ENCODE measurements around the gene FAM120A. TPM values are rescaled to one million over a fixed set of nuclear protein-coding genes. Genes with fewer than 3 reads are reported as not detected.

FAM120A gene
- total RNA-seq, 2 donors from 2014 or later: 56.8 to 77.5 TPM

GRCh38 chr9:93476924-93477323, 25.4 kb downstream of the FAM120A start:
- no peak overlapping the region for H3K4me3 ChIP-seq
- ATAC-seq (no peak), DNase-seq (no peak)
- intact Hi-C loops (cut with DNase I): no loop called here
- no peak for TF ChIP-seq POLR2A (IDR thresholded peaks at IDR 0.05)
- H3K36me3 ChIP-seq (replicated peaks in 1 of 2; ENCODE audit: insufficient read depth in 1 of 2, low read depth in 2 of 2): no peaks in the 10 kb centered on the region
- H3K27me3 ChIP-seq: no peaks in the 10 kb centered on the region
- H3K4me1 ChIP-seq: no peaks in the 10 kb centered on the region
- H3K27ac ChIP-seq: no peak overlapping the region
- WGBS, 2 donors: 92 to 94% methylated on average over 4 of the region's 4 CpGs
- H3K9me3 ChIP-seq: no peaks in the 10 kb centered on the region

DNA sequence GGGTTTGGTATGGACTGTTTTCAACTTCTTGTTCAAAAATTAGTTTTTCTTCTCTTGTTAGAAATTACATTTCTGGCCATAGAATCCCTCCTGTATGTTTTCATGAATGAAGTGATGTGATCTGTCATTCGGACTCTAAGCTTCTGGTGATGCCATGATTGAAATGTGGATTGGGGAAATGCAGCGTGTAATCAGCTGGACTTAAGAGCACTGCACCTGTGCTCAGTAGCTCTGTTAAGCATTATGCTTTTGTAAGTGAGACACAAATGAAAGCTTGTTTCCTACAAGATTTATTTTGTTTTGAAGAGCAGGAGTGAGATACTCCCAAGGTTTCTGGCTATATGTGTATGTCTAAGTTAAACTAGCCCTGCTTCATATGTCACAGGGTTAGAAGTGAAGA, 25.9 kb downstream of the FAM120A start:
- no peak for DNase-seq
- H3K4me1 ChIP-seq: no peaks in the 10 kb centered on the region
- no peak for ATAC-seq
- no peaks in the 10 kb centered on the region for H3K9me3 ChIP-seq
- no peaks in the 10 kb centered on the region for H3K27me3 ChIP-seq
- TF ChIP-seq CTCF (IDR thresholded peaks at IDR 0.05) (no peak), POLR2A (IDR thresholded peaks at IDR 0.05) (no peak)
- WGBS, 2 donors: 71 to 72% methylated on average over 2 of the region's 2 CpGs
- no peaks in the 10 kb centered on the region for H3K36me3 ChIP-seq (replicated peaks in 1 of 2; ENCODE audit: insufficient read depth in 1 of 2, low read depth in 2 of 2)
- intact Hi-C loops (cut with DNase I): no loop called here
- no peak overlapping the region for H3K27ac ChIP-seq
- H3K4me3 ChIP-seq: no peak overlapping the region

DNA sequence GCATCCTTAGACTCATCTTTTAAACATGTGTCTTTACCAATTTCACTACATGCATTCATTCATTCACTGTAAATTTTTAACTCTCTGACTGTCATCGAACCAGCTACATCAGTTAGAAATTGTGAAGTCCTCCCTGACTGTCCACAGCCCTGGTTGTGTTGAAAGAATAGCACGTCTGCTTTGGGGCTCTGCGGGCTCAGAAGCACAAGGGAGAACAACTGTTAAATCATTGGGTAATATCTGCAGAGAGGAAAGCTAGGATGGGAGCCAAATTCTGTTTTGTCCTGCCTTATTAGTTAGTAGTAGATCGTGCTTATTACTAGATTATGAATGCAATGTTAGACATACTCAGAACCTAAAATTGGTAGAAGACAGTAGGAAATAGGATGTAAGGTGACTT, 28.2 kb downstream of the FAM120A start:
- Histone ChIP-seq H3K9me3 (no peaks in the 10 kb centered on the region), H3K27me3 (no peaks in the 10 kb centered on the region), H3K27ac (no peak overlapping the region), H3K4me1 (no peaks in the 10 kb centered on the region), H3K4me3 (no peak overlapping the region), H3K36me3 (replicated peaks in 1 of 2; ENCODE audit: insufficient read depth in 1 of 2, low read depth in 2 of 2) (no peaks in the 10 kb centered on the region)
- ATAC-seq (no peak), DNase-seq (peak in 1 of 4 donors; percentile 17)
- intact Hi-C loops (cut with DNase I): no loop called here
- 84 to 86% methylated on average over 4 of the region's 4 CpGs for WGBS, 2 donors
- TF ChIP-seq POLR2A (IDR thresholded peaks at IDR 0.05) (no peak), CTCF (IDR thresholded peaks at IDR 0.05) (no peak)

GRCh38 chr9:93480262-93480661, 28.8 kb downstream of the FAM120A start:
- no peak for ATAC-seq
- Histone ChIP-seq H3K4me3 (no peak overlapping the region), H3K27ac (no peak overlapping the region), H3K9me3 (no peaks in the 10 kb centered on the region), H3K27me3 (no peaks in the 10 kb centered on the region), H3K4me1 (no peaks in the 10 kb centered on the region), H3K36me3 (replicated peaks in 1 of 2; ENCODE audit: insufficient read depth in 1 of 2, low read depth in 2 of 2) (no peaks in the 10 kb centered on the region)
- TF ChIP-seq POLR2A (IDR thresholded peaks at IDR 0.05) (no peak), CTCF (IDR thresholded peaks at IDR 0.05) (no peak)
- DNase-seq: no peak
- intact Hi-C loops (cut with DNase I): no loop called here
- 85 to 95% methylated on average over 3 to 4 of the region's 4 CpGs for WGBS, 2 donors

DNA sequence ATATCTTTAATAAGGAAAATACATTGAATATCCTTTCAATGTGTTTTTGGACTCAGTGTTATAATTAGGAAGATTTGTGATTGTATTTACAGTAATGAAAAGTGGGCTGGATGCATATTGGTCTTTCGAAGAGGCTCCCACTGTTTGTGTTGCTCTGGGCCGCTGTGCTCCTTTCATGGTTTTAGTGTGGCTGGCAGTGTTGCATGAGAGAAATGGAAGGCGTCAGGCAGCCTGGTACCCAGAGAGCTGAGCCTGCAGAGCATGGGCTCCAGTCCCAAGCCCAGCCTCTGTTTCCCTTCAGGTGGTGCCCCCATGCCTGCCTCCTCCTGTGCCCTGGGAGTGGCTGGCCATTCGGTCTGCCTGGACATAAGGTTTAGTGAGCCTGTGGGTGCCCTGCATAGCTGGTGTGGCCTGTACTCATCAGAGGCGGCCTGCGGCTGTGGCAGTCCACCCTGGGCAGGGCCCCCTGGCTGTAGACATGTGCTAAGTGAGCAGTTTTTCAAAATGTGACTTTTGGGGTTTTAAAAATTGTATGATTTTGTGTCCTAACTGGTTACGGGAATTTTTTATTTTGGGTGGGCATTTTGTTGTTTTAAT, 29.3 kb downstream of the FAM120A start:
- no peaks in the 10 kb centered on the region for H3K36me3 ChIP-seq (replicated peaks in 1 of 2; ENCODE audit: insufficient read depth in 1 of 2, low read depth in 2 of 2)
- no peak overlapping the region for H3K27ac ChIP-seq
- no peak for ATAC-seq
- no peaks in the 10 kb centered on the region for H3K27me3 ChIP-seq
- no peak for TF ChIP-seq POLR2A (IDR thresholded peaks at IDR 0.05)
- TF ChIP-seq CTCF (IDR thresholded peaks at IDR 0.05): no peak
- H3K4me1 ChIP-seq: no peaks in the 10 kb centered on the region
- no peaks in the 10 kb centered on the region for H3K9me3 ChIP-seq
- 93 to 94% methylated on average over 7 of the region's 7 CpGs for WGBS, 2 donors
- no peak overlapping the region for H3K4me3 ChIP-seq
- DNase-seq: no peak
- intact Hi-C loops (cut with DNase I): no loop called here

All from body of pancreas (tissue), 4 donors.